Measurements from ENCODE around the gene SLC22A17. TPM values are rescaled to one million over a fixed set of nuclear protein-coding genes. Genes with fewer than 3 reads are reported as not detected.

The SLC22A17 gene
- total and polyA plus RNA-seq, 2 of the 13 experiments (the other 11 are each of a cell fraction or from before 2014, with no cell fraction given): 0.95 to 1.1 TPM

- TF ChIP-seq ZNF710 (CRISPR knock-in tag; IDR thresholded peaks at IDR 0.05; ENCODE audit: borderline replicate concordance): peak; percentile 25; the same call in 1 of the 2 replicates
- TF ChIP-seq CBX5 (CRISPR knock-in tag; IDR thresholded peaks at IDR 0.05; ENCODE audit: borderline replicate concordance): peak; percentile 94; the same call in 1 of the 2 replicates
- peak; percentile 66; the same call in 1 of the 2 replicates for TF ChIP-seq ESRRA (CRISPR knock-in tag; IDR thresholded peaks at IDR 0.05; ENCODE audit: low read depth)
- TF ChIP-seq ZNF629 (CRISPR knock-in tag; conservative IDR thresholded peaks at IDR 0.05): no peak
- no peak for TF ChIP-seq ARNT (IDR thresholded peaks at IDR 0.05)
- TF ChIP-seq ZNF207 (IDR thresholded peaks at IDR 0.05; ENCODE audit: borderline replicate concordance): no peak
- TF ChIP-seq ZNF768 (CRISPR knock-in tag; IDR thresholded peaks at IDR 0.05): peak; percentile 78; the same call in 1 of the 2 replicates
- TF ChIP-seq ATF6 (CRISPR knock-in tag; conservative IDR thresholded peaks at IDR 0.05): peak; percentile 92
- TF ChIP-seq HDAC6 (IDR thresholded peaks at IDR 0.05; ENCODE audit: low read depth, low read length): no peak
- TF ChIP-seq ZNF670 (CRISPR knock-in tag; IDR thresholded peaks at IDR 0.05; ENCODE audit: borderline replicate concordance): no peak
- no peak for TF ChIP-seq SSRP1 (CRISPR knock-in tag; IDR thresholded peaks at IDR 0.05)
- peak; percentile 93 for TF ChIP-seq ZSCAN21 (CRISPR knock-in tag; IDR thresholded peaks at IDR 0.05; ENCODE audit: borderline replicate concordance)
- no peak for TF ChIP-seq ZNF713 (CRISPR knock-in tag; IDR thresholded peaks at IDR 0.05)
- TF ChIP-seq HNF4A (CRISPR knock-in tag; IDR thresholded peaks at IDR 0.05): peak; percentile 51
- peak; percentile 86 for TF ChIP-seq AKAP8 (CRISPR knock-in tag; IDR thresholded peaks at IDR 0.05)
- peak; percentile 90 for TF ChIP-seq ZHX2 (IDR thresholded peaks at IDR 0.05; ENCODE audit: low read depth)
- TF ChIP-seq ZHX2 (CRISPR knock-in tag; IDR thresholded peaks at IDR 0.05; ENCODE audit: borderline replicate concordance): 0 out of 2 replicates have a peak, but pooled peaks have one; percentile 17
- TF ChIP-seq ZBTB38 (CRISPR knock-in tag; IDR thresholded peaks at IDR 0.05): peak; percentile 29; the same call in 1 of the 2 replicates
- no peak for TF ChIP-seq GPBP1L1 (CRISPR knock-in tag; IDR thresholded peaks at IDR 0.05)
Observed at GRCh38 chr14:23301288-23301968, 51.3 kb downstream of the SLC22A17 start (continued).
